ENCODE measurements around the gene LIMK2. TPM values are rescaled to one million over a fixed set of nuclear protein-coding genes. Genes with fewer than 3 reads are reported as not detected.

The LIMK2 gene
- total RNA-seq, 2 donors from 2014 or later, result 7.5 to 9.8 TPM

DNA sequence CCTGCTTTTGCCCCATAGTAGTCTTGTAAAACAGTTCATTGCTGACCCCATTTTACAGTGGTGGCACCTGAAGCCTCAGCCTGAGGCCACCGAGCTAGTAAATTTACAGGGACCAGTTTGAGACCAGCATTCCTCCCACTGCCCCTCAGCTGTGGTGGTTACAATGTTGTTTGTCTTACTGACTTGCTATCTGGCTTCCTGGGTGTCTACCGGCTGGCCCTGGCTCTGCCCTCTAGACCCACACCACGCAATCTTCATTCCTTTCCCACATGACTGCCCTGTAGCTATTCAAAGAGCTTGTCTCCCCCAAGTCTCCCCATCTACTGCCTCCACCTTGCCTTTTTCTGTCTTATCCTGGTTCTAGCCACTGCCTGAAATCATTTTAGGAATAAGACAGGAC, 59.4 kb downstream of the LIMK2 start:
- no peaks in the 10 kb centered on the region for H3K9me3 ChIP-seq
- no peak overlapping the region for H3K27ac ChIP-seq
- no peaks in the 10 kb centered on the region for H3K27me3 ChIP-seq
- peaks cover 0 to 5% of the 10 kb centered on the region in 2 donors for H3K4me1 ChIP-seq
- DNase-seq (ENCODE audit: low spot score), result no peak
- TF ChIP-seq, protein P1, sequence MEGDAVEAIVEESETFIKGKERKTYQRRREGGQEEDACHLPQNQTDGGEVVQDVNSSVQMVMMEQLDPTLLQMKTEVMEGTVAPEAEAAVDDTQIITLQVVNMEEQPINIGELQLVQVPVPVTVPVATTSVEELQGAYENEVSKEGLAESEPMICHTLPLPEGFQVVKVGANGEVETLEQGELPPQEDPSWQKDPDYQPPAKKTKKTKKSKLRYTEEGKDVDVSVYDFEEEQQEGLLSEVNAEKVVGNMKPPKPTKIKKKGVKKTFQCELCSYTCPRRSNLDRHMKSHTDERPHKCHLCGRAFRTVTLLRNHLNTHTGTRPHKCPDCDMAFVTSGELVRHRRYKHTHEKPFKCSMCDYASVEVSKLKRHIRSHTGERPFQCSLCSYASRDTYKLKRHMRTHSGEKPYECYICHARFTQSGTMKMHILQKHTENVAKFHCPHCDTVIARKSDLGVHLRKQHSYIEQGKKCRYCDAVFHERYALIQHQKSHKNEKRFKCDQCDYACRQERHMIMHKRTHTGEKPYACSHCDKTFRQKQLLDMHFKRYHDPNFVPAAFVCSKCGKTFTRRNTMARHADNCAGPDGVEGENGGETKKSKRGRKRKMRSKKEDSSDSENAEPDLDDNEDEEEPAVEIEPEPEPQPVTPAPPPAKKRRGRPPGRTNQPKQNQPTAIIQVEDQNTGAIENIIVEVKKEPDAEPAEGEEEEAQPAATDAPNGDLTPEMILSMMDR (IDR thresholded peaks at IDR 0.05), result no peak
- no peak overlapping the region for H3K4me3 ChIP-seq
- peaks cover 26% of the 10 kb centered on the region for H3K36me3 ChIP-seq

- Histone ChIP-seq H3K36me3 (peaks cover 32% of the 10 kb centered on the region), H3K27me3 (no peaks in the 10 kb centered on the region), H3K4me1 (peaks cover 0 to 5% of the 10 kb centered on the region in 2 donors), H3K27ac (no peak overlapping the region), H3K4me3 (no peak overlapping the region), H3K9me3 (no peaks in the 10 kb centered on the region)
- TF ChIP-seq, protein P1 (IDR thresholded peaks at IDR 0.05), result peak; percentile 46 to 79
- no peak for DNase-seq (ENCODE audit: low spot score)
These were observed 60.7 kb downstream of the LIMK2 start for GRCh38 chr22:31272522-31273446.

GRCh38 chr22:31274017-31274416, 61.9 kb downstream of the LIMK2 start:
- Histone ChIP-seq H3K9me3 (no peaks in the 10 kb centered on the region), H3K36me3 (peaks cover 30% of the 10 kb centered on the region), H3K27me3 (no peaks in the 10 kb centered on the region), H3K4me3 (no peak overlapping the region), H3K27ac (no peak overlapping the region), H3K4me1 (peaks cover 0 to 5% of the 10 kb centered on the region in 2 donors)
- TF ChIP-seq, protein P1 (IDR thresholded peaks at IDR 0.05), result no peak
- no peak for DNase-seq (ENCODE audit: low spot score)

- Histone ChIP-seq H3K27me3 (no peaks in the 10 kb centered on the region), H3K27ac (no peak overlapping the region), H3K4me3 (no peak overlapping the region), H3K36me3 (peaks cover 34% of the 10 kb centered on the region), H3K4me1 (peaks cover 0 to 5% of the 10 kb centered on the region in 2 donors), H3K9me3 (no peaks in the 10 kb centered on the region)
- TF ChIP-seq, protein P1 (IDR thresholded peaks at IDR 0.05), result no peak
- DNase-seq (ENCODE audit: low spot score), result no peak
These were observed 62.9 kb downstream of the LIMK2 start for GRCh38 chr22:31275018-31275417.

- TF ChIP-seq, protein P1 (IDR thresholded peaks at IDR 0.05), result no peak
- Histone ChIP-seq H3K27me3 (no peaks in the 10 kb centered on the region), H3K9me3 (no peaks in the 10 kb centered on the region), H3K4me1 (peaks cover 0 to 5% of the 10 kb centered on the region in 2 donors), H3K36me3 (peaks cover 39% of the 10 kb centered on the region), H3K4me3 (no peak overlapping the region), H3K27ac (no peak overlapping the region)
- DNase-seq (ENCODE audit: low spot score), result no peak
These were observed 63.5 kb downstream of the LIMK2 start for GRCh38 chr22:31275576-31275975.
